ENCODE data around the gene FAM216A.

The FAM216A gene

GRCh38 chr12:110537605-110538409, 69.2 kb downstream of the FAM216A start:
- no peaks in the 10 kb centered on the region for H3K79me2 ChIP-seq (ENCODE audit: insufficient read depth, low read length)
- no peak overlapping the region for H3K4me3 ChIP-seq (ENCODE audit: insufficient read depth, low read length, poor library complexity, severe bottlenecking)
- no peaks in the 10 kb centered on the region for H3K9me2 ChIP-seq (replicated peaks; ENCODE audit: insufficient read depth, low read length)
- TF ChIP-seq EZH2phosphoT487 (conservative IDR thresholded peaks at IDR 0.05; ENCODE audit: low read length) (no peak), CTCF (IDR thresholded peaks at IDR 0.05; ENCODE audit: insufficient read depth, low read length, poor library complexity, severe bottlenecking) (no peak)
- H3K36me3 ChIP-seq (ENCODE audit: low read length), result peaks cover 19% of the 10 kb centered on the region; the same call in 1 of the 2 replicates
- no peak overlapping the region for H3K27ac ChIP-seq (ENCODE audit: low read depth, low read length)
- no peaks in the 10 kb centered on the region for H3K27me3 ChIP-seq (ENCODE audit: low read length)
- no peaks in the 10 kb centered on the region for H3K9me3 ChIP-seq (ENCODE audit: insufficient read depth, low read length)
- H3K4me2 ChIP-seq (ENCODE audit: low read depth, low read length, poor library complexity, severe bottlenecking), result no peak overlapping the region
- no peaks in the 10 kb centered on the region for H4K20me1 ChIP-seq (ENCODE audit: low read depth, low read length)
- H3K9ac ChIP-seq (ENCODE audit: low read length), result no peak overlapping the region
- H3F3A ChIP-seq (ENCODE audit: insufficient read depth), result no peaks in the 10 kb centered on the region
- H2AFZ ChIP-seq (ENCODE audit: low read depth, low read length, severe bottlenecking), result no peak overlapping the region

- no peak overlapping the region for H2AFZ ChIP-seq (ENCODE audit: low read depth, low read length, severe bottlenecking)
- H3K9ac ChIP-seq (ENCODE audit: low read length), result no peak overlapping the region
- no peak overlapping the region for H3K4me2 ChIP-seq (ENCODE audit: low read depth, low read length, poor library complexity, severe bottlenecking)
- no peak overlapping the region for H3K27ac ChIP-seq (ENCODE audit: low read depth, low read length)
- no peaks in the 10 kb centered on the region for H4K20me1 ChIP-seq (ENCODE audit: low read depth, low read length)
- no peaks in the 10 kb centered on the region for H3K27me3 ChIP-seq (ENCODE audit: low read length)
- no peaks in the 10 kb centered on the region for H3K9me3 ChIP-seq (ENCODE audit: insufficient read depth, low read length)
- no peaks in the 10 kb centered on the region for H3F3A ChIP-seq (ENCODE audit: insufficient read depth)
- peaks cover 19% of the 10 kb centered on the region; the same call in 1 of the 2 replicates for H3K36me3 ChIP-seq (ENCODE audit: low read length)
- no peak overlapping the region for H3K4me3 ChIP-seq (ENCODE audit: insufficient read depth, low read length, poor library complexity, severe bottlenecking)
- H3K79me2 ChIP-seq (ENCODE audit: insufficient read depth, low read length), result no peaks in the 10 kb centered on the region
- H3K9me2 ChIP-seq (replicated peaks; ENCODE audit: insufficient read depth, low read length), result no peaks in the 10 kb centered on the region
- no peak for TF ChIP-seq CTCF (IDR thresholded peaks at IDR 0.05; ENCODE audit: insufficient read depth, low read length, poor library complexity, severe bottlenecking)
- no peak for TF ChIP-seq EZH2phosphoT487 (conservative IDR thresholded peaks at IDR 0.05; ENCODE audit: low read length)
Observed at GRCh38 chr12:110538869-110539622, 70.4 kb downstream of the FAM216A start.
